NCI-H748 (cell line): ENCODE results near the gene VIPR2.

Source experiments
- DNase-seq: peaks from one replicate; lab custom pipeline; 2025; ENCODE audit not compliant: unreplicated experiment; lab: John Stamatoyannopoulos, UW

VIPR2 gene

GRCh38 chr7:159158125-159158887 is 13.6 kb upstream of the VIPR2 start:
- DNase-seq = no peak

GRCh38 chr7:159157714-159158113 is 13.0 kb upstream of the VIPR2 start:
- DNase-seq = no peak

GRCh38 chr7:159156436-159157245 is 12.0 kb upstream of the VIPR2 start:
- DNase-seq = no peak

GRCh38 chr7:159155410-159155809 is 10.7 kb upstream of the VIPR2 start:
- no peak for DNase-seq

GRCh38 chr7:159154243-159154642 is 9.6 kb upstream of the VIPR2 start:
- no peak for DNase-seq

GRCh38 chr7:159153511-159153910 is 8.8 kb upstream of the VIPR2 start:
- no peak for DNase-seq

GRCh38 chr7:159152816-159153215 is 8.1 kb upstream of the VIPR2 start:
- DNase-seq = no peak

GRCh38 chr7:159151231-159151630 is 6.6 kb upstream of the VIPR2 start:
- no peak for DNase-seq

- no peak for DNase-seq
Observed at GRCh38 chr7:159149488-159149887, 4.8 kb upstream of the VIPR2 start.

- DNase-seq = no peak
Observed at GRCh38 chr7:159148430-159149395, 4.0 kb upstream of the VIPR2 start.

- DNase-seq = no peak
Observed at GRCh38 chr7:159147687-159148086, 3.0 kb upstream of the VIPR2 start.

GRCh38 chr7:159147246-159147645 is 2.6 kb upstream of the VIPR2 start:
- DNase-seq = no peak

GRCh38 chr7:159146084-159146858 is 1.6 kb upstream of the VIPR2 start:
- no peak for DNase-seq

- no peak for DNase-seq
Observed at GRCh38 chr7:159145490-159145855, 806 bp upstream of the VIPR2 start.

GRCh38 chr7:159143780-159144757 is 598 bp downstream of the VIPR2 start:
- DNase-seq = peak; percentile 64

GRCh38 chr7:159142730-159143129 is 1.9 kb downstream of the VIPR2 start:
- no peak for DNase-seq

GRCh38 chr7:159142199-159142598 is 2.5 kb downstream of the VIPR2 start:
- no peak for DNase-seq

- DNase-seq = no peak
Observed at GRCh38 chr7:159141660-159142059, 3.0 kb downstream of the VIPR2 start.

- DNase-seq = no peak
Observed at GRCh38 chr7:159141167-159141566, 3.5 kb downstream of the VIPR2 start.
